NCI-H345 (cell line): ENCODE data around the gene TUBGCP6.

Source experiments
- DNase-seq: peaks from one replicate; lab custom pipeline; 2025; lab: John Stamatoyannopoulos, UW

TUBGCP6 gene

DNA sequence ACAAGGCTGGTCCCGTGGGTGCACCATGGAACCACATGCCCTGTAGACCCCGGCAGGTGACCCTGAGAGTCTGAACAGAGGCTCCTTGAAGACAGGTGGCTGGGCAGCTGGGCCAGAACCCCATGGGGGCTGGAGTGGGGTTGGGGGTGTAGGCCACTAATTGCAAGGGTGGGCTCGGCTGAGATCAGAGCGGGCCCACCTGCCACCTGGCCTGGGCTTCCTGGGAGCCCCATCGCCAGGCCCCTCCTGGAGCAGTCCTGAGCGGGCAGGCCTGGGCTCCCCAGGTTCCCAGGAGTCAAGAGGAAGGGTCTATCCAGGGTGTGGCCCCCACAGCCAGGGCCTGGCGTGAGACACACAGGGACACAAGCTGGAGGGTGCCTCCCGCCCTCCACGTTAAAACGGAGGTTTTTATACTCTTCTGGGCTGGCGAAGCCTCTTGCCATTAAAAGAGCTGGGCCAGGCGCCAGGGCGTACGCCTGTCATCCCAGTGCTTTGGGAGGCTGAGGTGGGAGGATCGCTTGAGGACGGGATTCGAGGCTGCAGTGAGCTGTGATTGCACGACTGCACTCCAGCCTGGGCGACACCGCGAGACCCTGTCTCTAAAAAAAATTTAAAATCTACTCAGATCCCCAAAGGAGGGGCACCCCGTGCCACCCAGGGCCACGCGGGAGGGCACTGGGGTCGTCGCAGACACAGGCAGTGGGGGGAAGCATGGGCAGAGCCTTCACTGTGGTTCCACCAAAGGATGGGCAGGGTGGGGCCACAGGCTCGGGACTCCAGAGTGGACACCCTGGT, 63.9 kb downstream of the TUBGCP6 start:
- DNase-seq: no peak

DNA sequence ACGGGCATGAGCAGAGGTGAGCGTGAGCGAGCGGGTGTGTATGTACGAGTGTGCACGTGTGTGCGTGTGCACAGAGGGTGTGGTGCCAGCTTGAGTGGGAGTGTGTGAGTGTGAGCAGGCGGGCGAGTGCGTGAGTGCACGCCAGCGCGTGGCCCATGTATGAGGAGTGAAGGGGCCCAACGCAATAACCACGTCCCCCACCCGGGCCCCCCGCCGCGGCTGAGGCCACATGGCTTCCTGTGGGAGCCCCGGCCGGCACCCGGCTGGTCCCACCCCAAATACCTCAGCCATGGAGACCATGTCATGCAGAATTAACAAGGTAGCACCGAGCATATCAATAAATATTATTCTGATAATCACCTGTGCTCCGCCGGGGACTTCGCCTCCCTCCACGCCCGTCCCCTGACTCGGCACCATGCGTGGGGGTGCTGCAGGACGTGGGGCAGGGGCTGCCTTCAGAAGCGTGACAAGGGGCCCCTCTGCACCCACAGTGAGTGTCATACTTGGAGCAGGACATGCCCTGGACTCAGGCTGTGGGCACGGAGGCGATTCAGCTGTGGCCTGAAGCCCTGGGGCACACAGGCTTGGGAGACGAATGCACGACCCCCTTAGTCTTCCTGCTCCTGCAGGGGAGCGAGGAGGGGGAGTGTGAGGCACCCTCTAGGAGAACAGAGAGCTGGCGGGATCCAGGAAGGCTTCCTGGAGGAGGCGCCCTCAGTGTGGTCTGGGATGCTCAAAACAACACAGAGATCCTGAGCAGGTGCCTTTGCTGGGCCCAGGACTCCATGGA, 64.7 kb downstream of the TUBGCP6 start:
- DNase-seq: no peak

DNA sequence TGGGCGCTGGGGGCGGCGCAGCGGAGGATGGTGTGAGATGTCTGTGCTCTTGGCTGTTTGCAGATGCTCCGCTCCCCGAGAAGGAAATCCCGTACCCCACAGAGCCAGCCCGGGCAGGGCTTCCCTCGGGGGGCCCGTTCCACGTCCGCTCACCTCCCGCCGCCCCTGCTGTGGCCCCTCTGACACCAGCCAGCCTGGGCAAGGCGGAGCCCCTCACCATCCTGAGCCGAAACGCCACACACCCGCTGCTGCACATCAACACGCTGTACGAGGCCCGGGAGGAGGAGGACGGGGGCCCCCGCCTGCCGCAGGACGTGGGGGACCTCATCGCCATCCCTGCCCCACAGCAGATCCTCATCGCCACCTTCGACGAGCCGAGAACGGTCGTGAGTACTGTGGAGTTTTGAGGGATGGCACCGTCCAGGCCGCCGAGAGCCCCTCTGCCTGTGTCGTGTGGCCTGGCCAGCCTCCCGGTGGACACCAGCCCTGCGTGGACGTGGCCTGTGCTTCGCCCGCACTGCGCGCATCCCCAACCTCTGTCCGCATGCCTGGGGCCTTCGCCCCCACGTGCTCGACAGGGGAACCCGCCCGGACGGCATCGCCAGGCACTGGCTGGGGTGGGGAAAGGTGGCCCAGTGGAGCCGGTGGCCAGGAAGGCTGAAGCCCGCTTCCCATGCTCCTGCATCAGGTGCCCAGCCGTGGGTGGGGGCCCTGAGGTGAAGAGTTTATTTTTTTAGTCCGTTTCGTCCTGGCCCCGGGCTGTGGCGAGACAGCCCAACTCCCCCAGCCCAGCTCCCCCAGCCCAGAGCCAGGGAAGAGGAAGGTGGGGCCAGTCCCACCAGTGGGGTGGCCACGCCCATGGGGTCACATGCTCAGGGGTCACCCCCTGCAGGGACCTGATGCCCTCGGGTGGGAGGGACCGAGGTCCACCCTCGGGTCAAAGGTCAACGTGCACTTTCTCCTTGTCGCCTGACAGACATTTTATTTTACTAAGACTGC, 65.7 kb downstream of the TUBGCP6 start:
- no peak for DNase-seq

DNA sequence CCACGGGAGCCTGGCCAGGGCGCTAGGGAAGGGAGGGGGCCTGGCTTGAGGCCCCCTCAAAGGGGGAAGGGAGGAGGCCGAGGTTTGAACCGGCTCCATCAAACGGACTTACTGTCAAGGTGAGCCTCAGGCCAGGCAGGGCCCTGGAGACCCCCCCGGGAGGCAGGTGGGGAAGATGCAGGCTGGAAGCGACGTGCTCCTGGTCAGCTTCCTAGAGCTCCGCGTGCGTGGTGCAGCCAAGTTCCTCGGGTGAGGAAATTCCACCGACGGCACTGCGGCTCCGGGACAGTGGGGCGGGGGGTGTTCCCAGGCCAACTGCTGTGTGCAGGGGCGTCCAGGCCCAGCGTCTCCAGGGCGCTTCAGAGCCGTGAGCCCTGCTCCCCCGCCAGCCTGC, 66.4 kb downstream of the TUBGCP6 start:
- DNase-seq: no peak

DNA sequence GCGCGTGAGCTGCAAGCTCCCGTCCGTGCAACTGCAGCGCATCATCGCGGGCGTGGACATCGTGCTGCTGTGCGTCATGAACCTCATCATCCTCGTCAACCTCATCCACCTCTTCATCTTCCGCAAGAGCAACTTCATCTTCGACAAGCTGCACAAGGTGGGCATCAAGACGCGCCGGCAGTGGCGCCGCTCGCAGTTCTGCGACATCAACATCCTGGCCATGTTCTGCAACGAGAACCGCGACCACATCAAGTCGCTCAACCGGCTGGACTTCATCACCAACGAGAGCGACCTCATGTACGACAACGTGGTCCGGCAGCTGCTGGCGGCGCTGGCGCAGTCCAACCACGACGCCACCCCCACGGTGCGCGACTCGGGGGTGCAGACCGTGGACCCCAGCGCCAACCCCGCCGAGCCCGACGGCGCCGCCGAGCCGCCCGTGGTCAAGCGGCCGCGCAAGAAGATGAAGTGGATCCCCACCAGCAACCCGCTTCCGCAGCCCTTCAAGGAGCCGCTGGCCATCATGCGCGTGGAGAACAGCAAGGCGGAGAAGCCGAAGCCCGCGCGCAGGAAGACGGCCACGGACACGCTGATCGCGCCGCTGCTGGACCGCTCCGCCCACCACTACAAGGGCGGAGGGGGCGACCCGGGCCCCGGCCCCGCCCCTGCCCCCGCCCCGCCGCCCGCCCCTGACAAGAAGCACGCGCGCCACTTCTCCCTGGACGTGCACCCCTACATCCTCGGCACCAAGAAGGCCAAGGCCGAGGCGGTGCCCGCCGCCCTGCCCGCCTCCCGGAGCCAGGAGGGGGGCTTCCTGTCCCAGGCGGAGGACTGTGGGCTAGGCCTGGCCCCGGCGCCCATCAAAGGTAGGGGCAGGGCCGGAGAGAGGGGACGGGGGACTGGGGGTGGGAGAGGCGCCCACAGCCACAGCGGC, 67.0 kb downstream of the TUBGCP6 start:
- no peak for DNase-seq

DNA sequence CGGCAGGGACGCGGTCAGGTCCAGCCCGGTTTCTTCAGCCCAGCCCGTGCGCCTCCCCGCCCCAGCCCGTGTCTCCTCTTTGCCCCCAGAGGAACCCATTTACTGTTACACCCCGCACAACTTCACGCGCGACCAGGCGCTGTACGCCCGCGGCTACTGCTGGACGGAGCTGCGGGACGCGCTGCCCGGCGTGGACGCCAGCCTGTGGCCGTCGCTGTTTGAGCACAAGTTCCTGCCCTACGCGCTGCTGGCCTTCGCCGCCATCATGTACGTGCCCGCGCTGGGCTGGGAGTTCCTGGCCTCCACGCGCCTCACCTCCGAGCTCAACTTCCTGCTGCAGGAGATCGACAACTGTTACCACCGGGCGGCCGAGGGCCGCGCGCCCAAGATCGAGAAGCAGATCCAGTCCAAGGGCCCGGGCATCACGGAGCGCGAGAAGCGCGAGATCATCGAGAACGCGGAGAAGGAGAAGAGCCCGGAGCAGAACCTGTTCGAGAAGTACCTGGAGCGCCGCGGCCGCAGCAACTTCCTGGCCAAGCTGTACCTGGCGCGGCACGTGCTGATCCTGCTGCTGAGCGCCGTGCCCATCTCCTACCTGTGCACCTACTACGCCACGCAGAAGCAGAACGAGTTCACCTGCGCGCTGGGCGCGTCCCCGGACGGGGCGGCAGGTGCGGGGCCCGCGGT, 67.8 kb downstream of the TUBGCP6 start:
- no peak for DNase-seq

DNA sequence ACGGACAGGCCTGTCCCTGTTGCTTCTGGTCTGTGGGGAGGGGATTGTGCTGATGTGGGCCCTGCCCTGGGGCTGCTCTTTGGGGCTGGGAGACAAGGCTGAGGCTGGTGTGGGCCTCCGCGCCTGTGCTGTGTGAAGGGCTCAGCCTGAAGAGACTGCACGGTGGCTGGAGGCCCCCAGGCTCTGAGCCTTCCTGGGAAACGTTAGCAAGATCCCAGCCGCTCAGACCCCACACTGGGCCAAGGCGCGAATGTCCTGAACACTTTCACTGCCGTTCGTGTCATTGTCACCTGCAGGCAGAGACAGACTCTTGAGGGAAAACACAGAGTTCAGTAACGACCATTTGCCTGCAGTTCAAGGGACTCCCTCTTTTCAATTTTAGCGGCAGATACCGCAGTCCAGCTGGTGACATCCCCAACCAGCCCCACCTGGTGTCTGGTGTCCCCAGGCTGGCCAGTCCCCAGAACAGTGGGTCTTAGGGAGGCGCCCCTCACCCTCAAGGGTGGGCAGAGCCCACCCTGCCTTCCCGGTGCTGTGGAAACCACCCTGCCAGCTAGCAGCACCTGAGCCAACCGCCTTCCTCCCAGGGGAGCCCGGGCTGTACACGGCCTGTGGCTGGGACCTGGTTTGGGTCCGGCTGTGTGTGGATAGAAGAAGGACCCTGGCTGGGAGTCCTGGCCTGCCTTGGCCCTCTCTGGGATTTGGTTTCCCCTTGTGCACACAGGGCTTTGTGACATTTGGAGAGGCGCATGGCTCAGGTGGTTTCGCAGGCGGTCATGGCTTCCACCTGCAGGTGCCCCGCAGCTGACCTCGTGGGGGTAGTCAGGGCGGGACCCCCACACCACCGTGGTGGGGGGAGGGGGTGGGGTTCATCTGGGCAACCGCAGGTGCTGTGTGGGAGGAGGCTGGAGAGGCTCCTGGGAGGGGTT, 68.6 kb downstream of the TUBGCP6 start:
- no peak for DNase-seq

DNA sequence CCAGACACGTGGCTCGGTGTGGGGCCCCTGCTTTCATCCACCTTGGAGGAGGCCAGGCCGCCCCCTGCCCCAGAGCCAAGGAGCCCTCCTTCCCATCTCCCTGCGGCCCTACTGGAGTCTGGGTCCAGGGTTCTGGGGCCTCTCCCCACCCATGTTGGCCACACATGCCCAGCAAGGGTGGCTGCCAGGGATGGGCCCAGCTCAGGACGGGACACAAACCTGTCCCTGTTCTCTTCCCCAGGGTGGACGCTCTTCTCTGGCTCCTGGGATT, 69.7 kb downstream of the TUBGCP6 start:
- no peak for DNase-seq

DNA sequence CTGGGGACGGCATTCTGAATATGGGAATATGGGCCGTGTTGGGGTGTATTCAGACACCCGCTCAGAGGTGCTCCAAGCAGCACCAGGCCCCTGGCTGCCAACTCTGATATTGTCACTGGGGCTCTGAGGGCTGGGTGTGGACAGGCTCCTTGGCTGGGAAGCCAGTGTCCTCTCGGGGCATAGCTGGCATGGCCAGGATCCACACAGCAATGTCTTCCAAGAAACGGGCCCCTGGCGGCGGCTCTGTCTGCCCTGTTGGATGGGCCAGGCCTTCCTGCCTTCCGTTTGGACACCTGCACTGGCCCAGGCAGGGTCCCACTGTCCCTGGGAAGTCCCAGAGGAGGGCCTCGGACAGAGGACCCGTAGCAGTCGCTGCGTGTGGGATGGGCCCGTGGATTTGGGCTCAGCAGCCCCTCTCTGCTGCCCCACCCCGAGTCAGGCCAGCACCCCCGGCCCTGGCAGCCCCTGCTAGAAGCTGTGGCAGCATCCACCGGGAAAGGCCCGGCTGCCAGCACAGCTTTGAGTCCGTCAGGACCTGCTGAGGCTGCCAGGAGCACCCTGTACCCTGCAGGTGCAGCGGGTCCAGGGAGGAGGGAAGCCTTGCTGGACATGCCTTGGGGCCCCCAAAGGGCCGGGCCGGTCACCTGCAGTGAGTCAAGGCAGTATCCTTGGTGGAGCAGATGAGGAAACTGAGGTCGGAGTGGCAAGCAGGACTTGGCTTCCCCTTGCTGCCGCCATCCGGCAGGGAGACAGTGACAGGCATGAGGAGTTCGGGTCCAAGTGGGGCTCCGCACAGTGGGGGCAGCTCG, 70.2 kb downstream of the TUBGCP6 start:
- DNase-seq: no peak

DNA sequence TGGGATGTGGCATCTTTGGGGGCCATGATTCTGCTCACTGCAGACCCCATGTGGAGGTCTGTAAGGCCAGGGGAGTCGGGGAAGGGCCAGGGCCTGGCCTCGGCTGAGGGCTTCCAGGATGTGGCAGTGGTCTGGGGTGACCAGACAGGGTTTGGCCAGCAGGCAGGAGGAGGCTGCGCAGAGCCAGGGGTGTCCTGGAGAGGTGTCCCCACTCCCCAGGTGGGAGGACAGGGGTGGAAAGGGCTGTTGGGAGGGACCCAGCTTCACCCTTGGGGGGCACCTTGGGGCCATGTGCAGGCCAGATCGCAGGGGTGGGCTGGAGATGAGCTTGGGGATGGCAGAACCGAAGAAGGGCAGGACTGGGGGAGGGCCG, 70.9 kb downstream of the TUBGCP6 start:
- no peak for DNase-seq

DNA sequence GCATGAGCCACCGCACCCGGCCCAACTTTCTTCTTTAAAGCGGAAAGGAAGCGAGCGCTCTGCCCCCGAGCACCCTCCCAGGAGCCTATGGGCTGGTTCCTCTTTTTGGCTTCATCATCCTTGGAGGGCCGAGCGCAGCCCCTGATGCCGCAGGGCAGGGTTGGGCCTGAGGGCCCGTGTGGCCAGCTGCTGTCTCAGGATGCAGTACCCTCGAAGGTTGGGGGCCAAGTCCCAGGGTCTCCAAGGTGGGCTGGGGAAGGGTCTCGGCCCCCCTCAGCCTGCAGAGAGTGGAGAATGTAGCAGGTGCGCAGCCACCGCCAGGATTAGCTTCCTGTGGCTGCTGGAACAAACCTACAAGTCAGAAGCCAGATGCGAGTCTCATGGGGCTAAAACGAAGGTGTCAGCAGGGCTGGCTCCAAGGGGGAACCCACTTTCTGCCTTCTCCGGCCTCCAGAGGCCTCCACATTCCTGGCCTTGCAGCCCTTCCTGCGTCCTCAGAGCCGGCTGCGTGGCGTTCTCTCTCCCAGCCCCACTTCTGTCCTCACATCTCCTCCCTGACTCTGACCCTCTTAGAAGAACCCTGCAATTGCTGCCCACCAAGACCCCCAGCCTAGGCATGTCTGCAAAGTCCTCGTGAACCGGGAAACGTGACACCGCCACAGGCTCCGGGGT, 71.4 kb downstream of the TUBGCP6 start:
- no peak for DNase-seq

DNA sequence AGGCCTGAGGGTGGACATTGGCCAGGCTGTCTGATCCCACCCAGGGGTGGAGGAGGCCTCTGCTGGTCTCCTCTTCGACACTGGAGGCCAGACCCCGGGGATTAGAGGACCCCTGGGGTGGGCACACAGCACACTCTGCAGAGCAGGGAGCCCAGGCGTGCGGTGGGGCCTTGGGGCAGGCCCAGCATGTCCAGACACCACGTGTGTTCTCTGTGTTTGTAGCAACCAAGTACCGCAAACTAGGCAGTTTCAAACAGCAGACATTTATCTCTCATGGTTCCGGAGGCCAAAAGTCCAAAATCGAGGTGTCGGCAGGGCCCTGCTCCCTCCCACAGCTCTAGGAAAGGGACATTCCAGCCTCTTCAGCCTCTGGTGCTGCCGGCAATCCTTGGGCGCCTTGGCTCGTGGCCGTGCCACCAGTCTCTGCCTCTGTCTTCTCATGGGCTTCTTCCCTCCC, 72.8 kb downstream of the TUBGCP6 start:
- DNase-seq: no peak

DNA sequence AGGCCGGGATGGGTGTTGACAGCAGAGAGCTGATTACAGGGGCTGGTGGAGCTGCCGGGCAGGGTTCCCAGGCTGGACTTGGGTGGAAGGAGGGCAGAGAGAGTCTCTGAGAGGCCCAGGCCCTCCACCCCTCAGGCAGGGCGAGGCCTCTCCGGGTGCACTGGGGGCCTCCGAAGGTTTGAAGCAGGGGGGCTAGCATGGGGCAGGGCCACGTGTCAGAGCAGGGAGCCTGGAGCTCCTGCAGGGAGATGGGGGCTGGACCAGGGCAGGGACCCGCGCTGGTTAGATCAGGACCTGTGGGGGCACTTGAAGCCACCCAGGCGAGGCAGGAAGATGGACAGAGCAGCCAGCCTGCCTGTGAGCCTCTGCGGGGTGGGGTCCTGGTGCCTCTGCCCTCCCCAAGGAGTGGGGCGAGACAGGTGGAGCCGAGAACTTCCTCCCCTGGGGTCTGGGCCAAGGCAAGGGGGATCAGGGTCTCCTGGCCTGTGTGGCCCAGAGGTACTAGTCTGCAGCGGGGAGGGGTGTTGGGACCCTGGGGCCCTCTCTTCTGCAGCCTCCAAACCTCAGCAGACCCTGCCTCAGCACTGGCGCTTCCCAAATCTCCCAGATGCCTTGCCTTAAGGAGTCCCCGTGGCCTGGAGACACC, 73.4 kb downstream of the TUBGCP6 start:
- no peak for DNase-seq

DNA sequence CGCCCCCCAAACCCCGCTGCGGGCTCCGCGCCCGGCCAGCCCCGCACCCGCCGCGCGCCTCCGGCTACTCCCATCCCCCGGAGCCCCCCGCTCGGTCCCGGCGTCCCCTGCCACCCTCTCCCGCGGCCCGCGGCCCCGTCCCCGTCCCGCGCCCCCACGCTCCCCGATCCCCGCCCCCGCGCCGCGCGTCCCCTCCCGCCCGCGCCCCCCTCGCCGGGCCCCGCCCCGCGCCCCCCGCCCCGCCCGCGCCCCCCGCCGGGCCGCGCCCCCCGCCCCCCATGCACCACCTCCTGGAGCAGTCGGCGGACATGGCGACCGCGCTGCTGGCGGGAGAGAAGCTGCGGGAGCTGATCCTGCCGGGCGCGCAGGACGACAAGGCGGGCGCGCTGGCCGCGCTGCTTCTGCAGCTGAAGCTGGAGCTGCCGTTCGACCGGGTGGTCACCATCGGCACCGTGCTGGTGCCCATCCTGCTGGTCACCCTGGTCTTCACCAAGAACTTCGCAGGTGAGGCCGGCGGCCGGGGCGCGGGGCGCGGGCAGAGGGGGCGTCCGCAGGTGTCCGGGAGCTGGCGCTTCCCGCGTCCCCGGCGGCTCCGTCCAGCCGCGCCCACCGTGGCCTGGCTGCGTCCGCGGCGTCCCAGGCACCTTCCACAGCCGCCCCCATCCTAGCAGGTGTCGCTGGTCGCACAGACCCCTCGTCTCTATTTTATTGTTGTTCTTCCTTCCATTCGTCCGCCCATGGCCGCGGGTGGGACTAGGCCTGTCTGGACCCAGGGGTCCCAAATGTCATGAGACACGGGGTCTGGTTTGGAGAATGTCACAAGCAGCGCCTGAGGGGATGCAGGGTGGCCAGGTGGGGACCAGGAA, 74.1 kb downstream of the TUBGCP6 start, which contains the start of gene PANX2:
TSS of gene PANX2 (plus strand) at position 279 of the 866 bp plus-strand sequence. CDS start at position 279, 0 bp downstream.
- peak; percentile 19 for DNase-seq

DNA sequence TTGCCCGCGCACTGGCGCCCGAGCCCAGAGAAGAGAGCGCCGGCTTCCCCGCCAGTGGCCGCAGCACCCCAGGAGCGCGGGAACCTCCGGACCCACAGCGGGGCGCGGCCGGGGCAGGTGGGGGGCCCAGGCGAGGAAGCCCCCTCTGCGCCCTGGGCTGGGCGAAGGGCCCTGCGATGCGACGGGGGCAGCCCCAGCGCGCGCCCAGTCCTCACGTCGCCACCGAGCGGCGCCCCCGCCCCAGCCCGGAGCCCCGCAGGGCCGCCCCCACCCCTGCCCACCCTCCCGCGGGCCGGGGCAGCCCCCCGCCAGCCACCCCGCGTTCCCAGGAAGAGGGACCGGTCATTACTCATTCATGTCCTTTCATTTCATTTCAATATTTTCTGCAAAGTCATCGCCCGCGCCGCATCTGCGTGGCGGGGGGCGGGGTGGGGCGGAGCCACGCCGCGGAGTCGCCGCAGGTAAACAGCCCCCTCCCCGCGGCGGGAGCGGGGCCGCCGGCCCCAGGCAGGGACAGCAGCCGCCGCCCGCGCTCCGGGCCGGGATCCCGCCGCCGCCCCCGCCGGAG, 75.0 kb downstream of the TUBGCP6 start:
- peak; percentile 41 for DNase-seq

DNA sequence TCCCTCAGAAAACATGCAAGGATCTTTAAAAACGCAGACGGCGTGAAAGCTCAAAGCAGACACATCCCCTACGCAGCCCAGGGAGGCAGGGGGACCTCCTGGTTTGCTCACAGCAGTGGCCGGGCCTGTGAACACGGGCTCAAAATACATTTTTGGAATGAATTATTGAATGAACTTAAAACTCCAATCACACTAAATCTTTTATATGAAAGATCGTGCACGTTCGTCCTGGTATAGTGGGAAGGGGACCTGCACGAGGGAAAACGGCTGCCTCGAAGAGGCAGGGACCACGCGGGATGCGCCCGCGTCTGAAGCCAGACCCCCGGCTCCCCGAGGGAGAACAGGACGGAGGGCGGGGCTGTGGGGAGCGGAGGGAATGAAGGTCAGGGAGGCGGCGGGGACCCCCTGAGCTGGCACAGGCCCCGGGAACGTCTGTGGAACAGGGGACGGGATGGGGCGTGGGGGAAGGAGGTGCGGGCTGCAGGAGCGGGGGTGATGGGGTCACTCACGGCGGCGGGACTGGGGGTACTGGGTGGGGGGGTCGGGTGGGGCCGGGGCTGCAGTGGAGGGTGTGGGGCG, 75.6 kb downstream of the TUBGCP6 start:
- DNase-seq: no peak
